Neural progenitor cell (in vitro differentiated cells): ENCODE results near the gene NFATC4. TPM values are rescaled to one million over a fixed set of nuclear protein-coding genes. Genes with fewer than 3 reads are reported as not detected.

Experiments
- DNase-seq: peaks from one replicate; pipeline ENCODE4 v3.0.0-alpha.2; 2016; ENCODE audit warnings: low spot score
- H2AFZ ChIP-seq: fragments of 200-600 bp; sonication (generic); replicated peaks from 2 replicates; pipeline ENCODE4 v1.6.1; 2016; ENCODE audit warnings: antibody characterized with exemption
- H3F3A ChIP-seq: fragments of 200-600 bp; sonication (generic); 2 replicates; pipeline ENCODE4 v1.6.1; 2016; ENCODE audit warnings: antibody characterized with exemption, low read depth
- H3K27ac ChIP-seq: fragments of 200-600 bp; sonication (generic); 2 replicates; pipeline ENCODE4 v1.5.1; 2016; ENCODE audit warnings: mild to moderate bottlenecking
- H3K27me3 ChIP-seq: fragments of 200-600 bp; sonication (generic); 2 replicates; pipeline ENCODE4 v1.6.1; 2016; ENCODE audit warnings: mild to moderate bottlenecking, moderate library complexity
- H3K36me3 ChIP-seq: fragments of 200-600 bp; sonication (generic); 2 replicates; pipeline ENCODE4 v1.5.1; 2016
- H3K4me1 ChIP-seq: fragments of 200-600 bp; sonication (generic); 2 replicates; pipeline ENCODE4 v1.6.1; 2016; ENCODE audit warnings: mixed run types
- H3K4me2 ChIP-seq: fragments of 200-600 bp; sonication (generic); 2 replicates; pipeline ENCODE4 v1.6.1; 2016
- H3K4me3 ChIP-seq: fragments of 200-600 bp; sonication (generic); 2 replicates; pipeline ENCODE4 v1.5.1; 2016
- H3K79me2 ChIP-seq: fragments of 200-600 bp; sonication (generic); 2 replicates; pipeline ENCODE4 v1.6.1; 2016; ENCODE audit warnings: low read depth
- H3K9ac ChIP-seq: fragments of 200-600 bp; sonication (generic); 2 replicates; pipeline ENCODE4 v1.6.1; 2016
- H3K9me3 ChIP-seq: fragments of 200-600 bp; sonication (generic); 2 replicates; pipeline ENCODE4 v1.5.1; 2016; ENCODE audit warnings: low read depth
- H4K20me1 ChIP-seq: fragments of 200-600 bp; sonication (generic); 2 replicates; pipeline ENCODE4 v1.6.1; 2016; ENCODE audit warnings: low read depth
- H3K27ac Mint-ChIP-seq: 3 replicates; pipeline ENCODE4 v1.8.0; 2021; ENCODE audit warnings: mixed read lengths
- H3K27me3 Mint-ChIP-seq: 2 replicates; pipeline ENCODE4 v1.8.0; 2022; ENCODE audit warnings: low read depth, mild to moderate bottlenecking, inconsistent platforms, moderate library complexity, mixed read lengths; ENCODE audit not compliant: insufficient read depth
- H3K36me3 Mint-ChIP-seq: 3 replicates; pipeline ENCODE4 v1.8.0; 2021; ENCODE audit warnings: mixed read lengths
- H3K4me1 Mint-ChIP-seq: 3 replicates; pipeline ENCODE4 v1.8.0; 2021; ENCODE audit warnings: mixed read lengths
- H3K4me3 Mint-ChIP-seq: 3 replicates; pipeline ENCODE4 v1.8.0; 2021; ENCODE audit warnings: mild to moderate bottlenecking, moderate library complexity, mixed read lengths
- H3K9me3 Mint-ChIP-seq: 3 replicates; pipeline ENCODE4 v1.8.0; 2020; ENCODE audit warnings: mixed read lengths
- CTCF ChIP-seq: fragments of 200-600 bp; sonication (generic); IDR thresholded peaks from 2 replicates; pipeline ENCODE4 v1.5.1; 2017; ENCODE audit warnings: antibody characterized with exemption, mild to moderate bottlenecking
- EZH2 ChIP-seq: fragments of 200-600 bp; sonication (generic); IDR thresholded peaks from 2 replicates; pipeline ENCODE4 v1.6.1; 2017; ENCODE audit warnings: antibody characterized with exemption, mild to moderate bottlenecking, moderate library complexity
- EZH2phosphoT487 ChIP-seq: fragments of 200-600 bp; sonication (generic); IDR thresholded peaks from 2 replicates; pipeline ENCODE4 v1.6.1; 2017; ENCODE audit warnings: antibody characterized with exemption
- total RNA-seq: library from RNA; depleted of rRNA; stranded (reverse); fragments of >200 nt; gene quantifications from 2 replicates; pipeline ENCODE4 v1.2.3, GENCODE V29; 2015; ENCODE audit warnings: low replicate concordance

The NFATC4 gene
- total RNA-seq, 1 donor from 2014 or later, result 38.2 TPM

DNA sequence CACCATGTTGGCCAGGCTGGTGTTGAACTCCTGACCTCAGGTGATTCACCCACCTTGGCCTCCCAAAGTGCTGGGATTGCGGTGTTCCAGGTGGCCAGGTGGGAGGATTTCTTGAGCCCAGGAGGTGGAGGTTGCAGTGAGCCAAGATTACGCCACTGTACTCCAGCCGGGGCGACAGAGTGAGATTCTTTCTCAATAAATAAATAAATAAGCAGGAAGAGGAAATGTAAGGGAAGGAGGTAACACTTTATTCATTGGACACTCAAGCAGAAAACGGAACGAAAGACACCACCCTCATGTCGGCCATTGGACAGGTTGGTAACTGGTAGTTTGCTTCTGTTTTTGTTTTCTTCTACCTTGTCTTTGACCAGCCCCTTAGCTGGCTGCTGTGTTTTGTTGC, 13.0 kb upstream of the NFATC4 start:
- H3K27me3 ChIP-seq, result peaks cover 96% of the 10 kb centered on the region
- H3K4me2 ChIP-seq, result no peak overlapping the region
- no peak for DNase-seq
- H3F3A ChIP-seq, result no peaks in the 10 kb centered on the region
- Mint-ChIP-seq H3K4me3 (no peak overlapping the region), H3K4me1 (no peaks in the 10 kb centered on the region), H3K27me3 (peaks cover 25% of the 10 kb centered on the region), H3K36me3 (no peaks in the 10 kb centered on the region), H3K27ac (no peak overlapping the region), H3K9me3 (peaks cover 2% of the 10 kb centered on the region)
- H3K36me3 ChIP-seq, result no peaks in the 10 kb centered on the region
- no peaks in the 10 kb centered on the region for H3K9me3 ChIP-seq
- TF ChIP-seq CTCF (no peak), EZH2 (no peak), EZH2phosphoT487 (no peak)
- H4K20me1 ChIP-seq, result no peaks in the 10 kb centered on the region
- H3K4me3 ChIP-seq, result no peak overlapping the region
- H3K4me1 ChIP-seq, result no peaks in the 10 kb centered on the region
- H3K79me2 ChIP-seq, result no peaks in the 10 kb centered on the region
- no peak overlapping the region for H2AFZ ChIP-seq
- H3K27ac ChIP-seq, result no peak overlapping the region
- no peak overlapping the region for H3K9ac ChIP-seq

DNA sequence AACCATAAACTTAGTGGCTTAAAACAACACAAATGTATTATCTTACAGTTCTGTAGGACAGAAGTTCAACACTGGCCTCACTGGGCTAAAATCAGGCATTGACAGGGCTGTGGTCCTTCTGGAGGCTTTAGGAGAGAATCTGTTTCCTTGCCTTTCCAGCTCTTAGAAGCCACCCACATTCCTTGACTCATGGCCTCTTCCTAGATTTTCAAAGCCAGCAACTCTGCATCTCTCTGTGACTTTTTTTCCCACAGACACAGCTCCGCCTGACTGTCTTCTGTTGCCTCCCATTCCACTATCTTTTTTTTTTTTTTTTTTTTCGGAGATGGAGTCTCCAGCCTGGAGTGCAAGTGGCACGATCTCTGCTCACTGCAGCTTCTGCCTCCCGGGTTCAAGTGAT, 11.8 kb upstream of the NFATC4 start:
- no peaks in the 10 kb centered on the region for H3K36me3 Mint-ChIP-seq
- no peaks in the 10 kb centered on the region for H3K4me1 Mint-ChIP-seq
- Histone ChIP-seq H3K9ac (no peak overlapping the region), H3K9me3 (no peaks in the 10 kb centered on the region), H3K4me2 (no peak overlapping the region), H3K27ac (no peak overlapping the region), H2AFZ (no peak overlapping the region), H3K4me3 (no peak overlapping the region), H4K20me1 (no peaks in the 10 kb centered on the region), H3F3A (no peaks in the 10 kb centered on the region), H3K27me3 (peaks cover 96% of the 10 kb centered on the region), H3K36me3 (no peaks in the 10 kb centered on the region), H3K79me2 (no peaks in the 10 kb centered on the region), H3K4me1 (no peaks in the 10 kb centered on the region)
- DNase-seq, result no peak
- TF ChIP-seq EZH2 (no peak), CTCF (no peak), EZH2phosphoT487 (no peak)
- H3K27ac Mint-ChIP-seq, result no peak overlapping the region
- peaks cover 2% of the 10 kb centered on the region for H3K9me3 Mint-ChIP-seq
- H3K4me3 Mint-ChIP-seq, result no peak overlapping the region
- H3K27me3 Mint-ChIP-seq, result peaks cover 15% of the 10 kb centered on the region

- peaks cover 4% of the 10 kb centered on the region for H3K27me3 Mint-ChIP-seq
- H4K20me1 ChIP-seq, result no peaks in the 10 kb centered on the region
- H3K4me1 Mint-ChIP-seq, result peaks cover 2% of the 10 kb centered on the region
- H3K9me3 ChIP-seq, result no peaks in the 10 kb centered on the region
- no peak overlapping the region for H3K4me2 ChIP-seq
- no peak overlapping the region for H2AFZ ChIP-seq
- no peak overlapping the region for H3K27ac ChIP-seq
- no peak for DNase-seq
- H3K36me3 Mint-ChIP-seq, result no peaks in the 10 kb centered on the region
- peaks cover 83% of the 10 kb centered on the region for H3K27me3 ChIP-seq
- no peaks in the 10 kb centered on the region for H3K4me1 ChIP-seq
- no peaks in the 10 kb centered on the region for H3K79me2 ChIP-seq
- H3K4me3 Mint-ChIP-seq, result no peak overlapping the region
- no peak overlapping the region for H3K9ac ChIP-seq
- H3K27ac Mint-ChIP-seq, result no peak overlapping the region
- no peak overlapping the region for H3K4me3 ChIP-seq
- peaks cover 5% of the 10 kb centered on the region for H3F3A ChIP-seq
- no peaks in the 10 kb centered on the region for H3K36me3 ChIP-seq
- no peaks in the 10 kb centered on the region for H3K9me3 Mint-ChIP-seq
- no peak for TF ChIP-seq EZH2
Observed at GRCh38 chr14:24360281-24360680, 7.7 kb upstream of the NFATC4 start.

- DNase-seq, result no peak
- Histone ChIP-seq H3F3A (peaks cover 14% of the 10 kb centered on the region), H3K4me2 (no peak overlapping the region), H3K4me1 (peaks cover 5% of the 10 kb centered on the region), H3K9ac (no peak overlapping the region), H3K27me3 (peaks cover 72% of the 10 kb centered on the region), H3K79me2 (no peaks in the 10 kb centered on the region), H2AFZ (no peak overlapping the region), H4K20me1 (no peaks in the 10 kb centered on the region), H3K4me3 (no peak overlapping the region), H3K27ac (no peak overlapping the region), H3K9me3 (no peaks in the 10 kb centered on the region), H3K36me3 (no peaks in the 10 kb centered on the region)
- H3K27ac Mint-ChIP-seq, result no peak overlapping the region
- H3K4me3 Mint-ChIP-seq, result no peak overlapping the region
- no peaks in the 10 kb centered on the region for H3K9me3 Mint-ChIP-seq
- peaks cover 10% of the 10 kb centered on the region for H3K4me1 Mint-ChIP-seq
- no peaks in the 10 kb centered on the region for H3K36me3 Mint-ChIP-seq
- TF ChIP-seq CTCF, result no peak
- TF ChIP-seq EZH2, result no peak
- no peak for TF ChIP-seq EZH2phosphoT487
- peaks cover 5% of the 10 kb centered on the region for H3K27me3 Mint-ChIP-seq
Observed at GRCh38 chr14:24361326-24361725, 6.7 kb upstream of the NFATC4 start.
